Left lung (tissue), 10 donors: ENCODE measurements around the gene KDF1. TPM values are rescaled to one million over a fixed set of nuclear protein-coding genes. Genes with fewer than 3 reads are reported as not detected.

Experiments used
- ATAC-seq: fragments of 200-7000 bp; cut with Tn5 transposase; one replicate; pipeline ENCODE4 v1.9.1; 2020; ENCODE audit warnings: moderate library complexity
- DNase-seq, 4 donors: peaks; one replicate each; pipeline ENCODE4 v3.0.0-alpha.2; 2013 to 2020
- H3K27ac ChIP-seq, 2 donors: fragments of 200-600 bp; sonication (generic) in 1 of 2; one replicate each; pipeline versions ENCODE4 v1.5.0 to v1.8.0; 2020 to 2021
- H3K27me3 ChIP-seq, 2 donors: fragments of 200-600 bp; sonication (generic) in 1 of 2; one replicate each; pipeline versions ENCODE4 v1.5.0 to v1.8.0; 2020 to 2021
- H3K36me3 ChIP-seq, 2 donors: fragments of 200-600 bp; sonication (generic) in 1 of 2; one replicate each; pipeline versions ENCODE4 v1.5.0 to v1.8.0; 2020 to 2021
- H3K4me1 ChIP-seq, 2 donors: fragments of 200-600 bp; one replicate each; pipeline ENCODE4 v1.8.0; 2021
- H3K4me3 ChIP-seq, 2 donors: fragments of 200-600 bp; sonication (generic) in 1 of 2; one replicate each; pipeline versions ENCODE4 v1.5.0 to v1.8.0; 2020 to 2021; ENCODE audit warnings: mild to moderate bottlenecking in 1 of 2
- H3K9me3 ChIP-seq, 2 donors: fragments of 200-600 bp; sonication (generic) in 1 of 2; one replicate each; pipeline versions ENCODE4 v1.5.0 to v1.8.0; 2020 to 2021
- CTCF ChIP-seq, 2 donors: fragments of 200-600 bp; sonication (generic) in 1 of 2; IDR thresholded peaks; one replicate each; pipeline versions ENCODE4 v1.5.0 to v1.8.0; 2021; ENCODE audit warnings: antibody characterized with exemption in 2 of 2
- intact Hi-C, 2 donors: fragments of 100-400 bp; cut with DNase I; formaldehyde crosslinking; loops; one replicate each; pipeline versions ENCODE4 v1.11.2 to v1.14.2; 2022
- polyA plus RNA-seq, 6 donors: library from polyadenylated mRNA; unstranded; fragments of 120-200 nt; gene quantifications; one replicate each; pipeline ENCODE4 v1.2.1, GENCODE V29; 2013; ENCODE audit not compliant: insufficient read length in 6 of 6
- total RNA-seq, 2 donors: library from RNA; stranded (reverse); fragmentation: NEBNext Ultra II Directional; extraction: Animal tissue kit (Norgen Biotek cat#: 25700); gene quantifications; one replicate each; pipeline ENCODE4 v1.2.1, GENCODE V29; 2021
- donor health status: DM: no; HTN: yes; CAD: no.
- donor health status: DM: no; HTN: no; CAD: no.

Gene KDF1
- total and polyA plus RNA-seq, 8 donors, result 6.7 to 12.1 (median 7.9) TPM

DNA sequence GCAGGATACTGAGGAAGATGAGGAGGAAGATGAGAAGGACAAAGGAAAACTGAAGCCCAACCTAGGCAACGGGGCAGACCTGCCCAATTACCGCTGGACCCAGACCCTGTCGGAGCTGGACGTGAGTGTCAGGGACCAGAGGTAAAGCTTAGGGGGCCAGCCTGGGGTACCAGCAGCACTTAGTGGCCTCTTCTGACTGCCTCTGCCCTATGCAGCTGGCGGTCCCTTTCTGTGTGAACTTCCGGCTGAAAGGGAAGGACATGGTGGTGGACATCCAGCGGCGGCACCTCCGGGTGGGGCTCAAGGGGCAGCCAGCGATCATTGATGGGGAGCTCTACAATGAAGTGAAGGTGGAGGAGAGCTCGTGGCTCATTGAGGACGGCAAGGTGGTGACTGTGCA lies 17.6 kb downstream of the KDF1 start:
- peaks cover 0 to 76% of the 10 kb centered on the region in 2 donors for H3K36me3 ChIP-seq
- peaks cover 0 to 5% of the 10 kb centered on the region in 2 donors for H3K4me1 ChIP-seq
- ATAC-seq, result no peak
- H3K9me3 ChIP-seq, result no peaks in the 10 kb centered on the region
- no peaks in the 10 kb centered on the region for H3K27me3 ChIP-seq
- DNase-seq, result no peak
- intact Hi-C loops, result no loop called here
- no peak overlapping the region for H3K27ac ChIP-seq
- no peak overlapping the region for H3K4me3 ChIP-seq
- TF ChIP-seq CTCF (IDR thresholded peaks at IDR 0.05), result no peak

DNA sequence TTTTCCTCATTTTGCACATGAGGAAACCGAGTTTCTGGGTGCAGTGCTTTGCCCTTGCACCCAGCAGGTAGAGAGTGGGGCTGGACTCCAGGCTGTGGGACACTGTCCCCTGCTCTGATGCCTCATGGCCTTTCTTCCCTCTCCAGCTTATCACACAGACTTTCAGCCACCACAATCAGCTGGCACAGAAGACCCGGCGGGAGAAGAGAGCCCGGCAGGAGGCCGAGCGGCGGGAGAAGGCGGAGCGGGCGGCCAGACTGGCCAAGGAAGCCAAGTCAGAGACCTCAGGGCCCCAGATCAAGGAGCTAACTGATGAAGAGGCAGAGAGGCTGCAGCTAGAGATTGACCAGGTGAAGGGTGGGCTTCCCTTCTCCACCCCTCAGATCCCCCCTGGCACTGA lies 19.0 kb downstream of the KDF1 start:
- intact Hi-C loops, result no loop called here
- H3K4me3 ChIP-seq, result no peak overlapping the region
- ATAC-seq, result no peak
- no peak for DNase-seq
- H3K9me3 ChIP-seq, result no peaks in the 10 kb centered on the region
- H3K27ac ChIP-seq, result no peak overlapping the region
- peaks cover 0 to 5% of the 10 kb centered on the region in 2 donors for H3K4me1 ChIP-seq
- TF ChIP-seq CTCF (IDR thresholded peaks at IDR 0.05), result no peak
- peaks cover 0 to 79% of the 10 kb centered on the region in 2 donors for H3K36me3 ChIP-seq
- H3K27me3 ChIP-seq, result no peaks in the 10 kb centered on the region

- no peak for ATAC-seq
Observed at GRCh38 chr1:26938659-26939025, 21.6 kb downstream of the KDF1 start.

GRCh38 chr1:26938004-26938658 lies 22.1 kb downstream of the KDF1 start:
- Histone ChIP-seq H3K4me3 (no peak overlapping the region), H3K27me3 (no peaks in the 10 kb centered on the region), H3K27ac (no peak overlapping the region), H3K36me3 (peaks cover 0 to 74% of the 10 kb centered on the region in 2 donors), H3K4me1 (peaks cover 0 to 5% of the 10 kb centered on the region in 2 donors), H3K9me3 (no peaks in the 10 kb centered on the region)
- no peak for TF ChIP-seq CTCF (IDR thresholded peaks at IDR 0.05)
- no peak for DNase-seq
- no peak for ATAC-seq
- intact Hi-C loops, result no loop called here

More at GRCh38 chr1:26938659-26939025, 21.6 kb downstream of the KDF1 start:
- H3K4me1 ChIP-seq, result peaks cover 0 to 5% of the 10 kb centered on the region in 2 donors
- no peak overlapping the region for H3K4me3 ChIP-seq
- intact Hi-C loops, result no loop called here
- H3K27ac ChIP-seq, result no peak overlapping the region
- H3K36me3 ChIP-seq, result peaks cover 0 to 74% of the 10 kb centered on the region in 2 donors
- no peak for TF ChIP-seq CTCF (IDR thresholded peaks at IDR 0.05)
- no peak for DNase-seq
- H3K9me3 ChIP-seq, result no peaks in the 10 kb centered on the region
- H3K27me3 ChIP-seq, result no peaks in the 10 kb centered on the region

- TF ChIP-seq CTCF (IDR thresholded peaks at IDR 0.05), result no peak
Observed at GRCh38 chr1:26936823-26937222, 23.4 kb downstream of the KDF1 start.

More at GRCh38 chr1:26936823-26937222, 23.4 kb downstream of the KDF1 start:
- Histone ChIP-seq H3K27me3 (no peaks in the 10 kb centered on the region), H3K9me3 (no peaks in the 10 kb centered on the region), H3K4me3 (no peak overlapping the region), H3K27ac (no peak overlapping the region), H3K36me3 (peaks cover 0 to 73% of the 10 kb centered on the region in 2 donors), H3K4me1 (peaks cover 0 to 16% of the 10 kb centered on the region in 2 donors)
- intact Hi-C loops, result no loop called here
- DNase-seq (no peak), ATAC-seq (no peak)
